ENCODE results near the gene MAP3K15.

The MAP3K15 gene

DNA sequence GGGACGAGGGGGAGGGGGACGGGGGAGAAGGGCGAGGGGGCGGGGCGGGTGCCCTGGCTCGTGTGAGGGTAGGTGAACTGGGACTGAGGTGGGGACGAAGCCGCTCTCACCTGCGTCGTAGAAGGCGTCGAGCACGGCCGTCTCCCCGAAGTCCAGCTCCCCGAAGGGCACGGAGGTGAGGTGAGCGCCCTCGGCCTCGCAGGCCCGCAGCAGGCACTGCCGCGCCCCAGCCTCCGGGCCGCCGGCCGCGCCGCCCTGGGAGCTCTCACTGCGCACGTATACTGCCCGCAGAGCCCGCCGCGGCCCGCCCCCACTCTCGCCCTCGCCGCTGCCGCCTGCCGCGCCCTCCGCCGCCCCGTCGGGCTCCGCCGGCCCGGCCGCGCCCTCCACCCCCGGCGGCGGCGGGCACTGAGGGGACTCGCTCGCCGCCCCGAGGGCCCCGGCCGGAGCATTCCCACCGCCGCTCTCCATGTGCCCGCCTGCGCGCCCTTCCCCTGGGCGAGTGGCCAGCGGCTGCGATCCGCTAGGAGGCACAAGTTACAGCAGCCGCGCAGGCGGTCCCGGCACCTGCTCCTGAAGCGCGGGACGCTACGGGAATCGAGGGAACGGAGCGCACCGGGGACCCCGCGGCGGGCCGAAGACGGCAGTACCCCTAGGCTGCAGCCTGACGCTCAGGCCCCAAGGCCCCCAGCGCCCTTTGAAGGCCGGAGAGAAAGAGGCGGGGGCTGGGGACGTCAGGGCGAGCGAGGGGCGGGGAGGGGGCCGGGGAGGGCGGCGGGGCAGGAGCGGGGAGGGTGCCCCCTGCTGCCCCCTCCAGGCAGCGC, at the start of gene MAP3K15:
Gene MAP3K15, minus strand, starts transcription at position 718 of the 824 bp plus-strand sequence. Its CDS starts 247 bp downstream, at position 471.
- DNase-seq = peak; percentile 41 to 43
- TF ChIP-seq POLR2A (IDR thresholded peaks at IDR 0.05; ENCODE audit: low read length) (no peak), GATA1 (IDR thresholded peaks at IDR 0.05; ENCODE audit: low read depth, low read length) (no peak)

DNA sequence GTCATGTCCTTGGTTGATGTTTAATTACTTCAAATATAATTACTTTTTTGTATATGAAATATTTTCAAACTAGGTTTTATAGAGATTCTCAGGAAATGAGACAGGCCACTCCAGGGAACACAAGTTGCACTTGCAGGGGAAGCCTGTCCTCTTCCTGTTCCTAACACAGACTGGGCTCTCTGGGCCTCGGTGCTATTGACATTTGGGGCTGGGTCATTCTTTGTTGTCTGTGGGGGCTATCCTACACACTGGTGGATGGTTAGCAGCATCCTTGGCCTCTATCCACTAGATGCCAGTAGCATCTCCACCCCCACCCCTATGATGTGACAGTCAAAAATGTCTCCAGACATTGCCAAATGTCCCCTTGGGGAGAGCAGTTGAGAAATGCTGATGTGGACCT, 49.3 kb upstream of the MAP3K15 start:
- no peak for TF ChIP-seq GATA1 (IDR thresholded peaks at IDR 0.05; ENCODE audit: low read depth, low read length)
- no peak for TF ChIP-seq POLR2A (IDR thresholded peaks at IDR 0.05; ENCODE audit: low read length)
- no peak for DNase-seq

- TF ChIP-seq POLR2A (IDR thresholded peaks at IDR 0.05; ENCODE audit: low read length) (no peak), GATA1 (IDR thresholded peaks at IDR 0.05; ENCODE audit: low read depth, low read length) (no peak)
- no peak for DNase-seq
Measured at GRCh38 chrX:19563746-19564145, 48.4 kb upstream of the MAP3K15 start.

GRCh38 chrX:19563327-19563726, 48.0 kb upstream of the MAP3K15 start:
- no peak for TF ChIP-seq GATA1 (IDR thresholded peaks at IDR 0.05; ENCODE audit: low read depth, low read length)
- TF ChIP-seq POLR2A (IDR thresholded peaks at IDR 0.05; ENCODE audit: low read length) = no peak
- no peak for DNase-seq

DNA sequence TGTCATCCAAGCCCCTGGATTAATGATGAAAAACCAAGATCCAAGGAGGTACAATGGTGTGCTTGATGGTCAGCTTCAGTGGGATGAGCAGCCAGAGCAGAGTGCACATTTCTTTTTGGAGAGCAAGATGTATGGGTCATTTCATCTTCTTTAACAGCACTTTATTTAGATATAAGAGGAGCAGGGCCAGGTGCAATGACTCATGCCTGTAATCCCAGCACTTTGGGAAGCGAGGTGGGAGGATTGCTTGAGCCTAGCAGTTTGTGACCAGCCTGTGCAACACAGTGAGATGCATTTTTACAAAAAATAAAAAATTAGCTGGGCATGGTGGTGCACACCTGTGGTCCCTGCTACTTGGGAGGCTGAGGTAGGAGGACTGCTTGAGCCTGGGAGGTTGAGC, 45.3 kb upstream of the MAP3K15 start:
- DNase-seq = no peak
- TF ChIP-seq POLR2A (IDR thresholded peaks at IDR 0.05; ENCODE audit: low read length) (no peak), GATA1 (IDR thresholded peaks at IDR 0.05; ENCODE audit: low read depth, low read length) (no peak)

DNA sequence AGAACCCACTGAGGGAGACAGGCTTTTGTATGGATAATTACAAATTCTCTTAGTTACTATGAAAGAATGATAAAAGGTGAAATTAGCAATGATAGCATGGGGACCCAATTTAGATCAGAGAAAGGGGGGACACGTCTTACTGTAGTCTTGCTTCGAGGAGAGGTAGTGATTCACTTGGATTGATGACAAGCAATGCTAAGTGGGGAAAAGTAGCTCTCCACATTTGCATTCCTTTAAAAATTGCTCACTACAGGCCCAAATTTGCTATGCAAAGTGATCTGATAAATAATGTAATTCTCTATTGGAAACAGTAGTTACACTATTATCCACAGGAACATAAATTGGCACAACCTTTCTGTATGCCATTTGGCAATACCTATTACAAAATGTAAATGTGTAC, 42.5 kb upstream of the MAP3K15 start:
- no peak for DNase-seq
- TF ChIP-seq POLR2A (IDR thresholded peaks at IDR 0.05; ENCODE audit: low read length) (no peak), GATA1 (IDR thresholded peaks at IDR 0.05; ENCODE audit: low read depth, low read length) (no peak)

- TF ChIP-seq POLR2A (IDR thresholded peaks at IDR 0.05; ENCODE audit: low read length) = no peak
- no peak for TF ChIP-seq GATA1 (IDR thresholded peaks at IDR 0.05; ENCODE audit: low read depth, low read length)
Measured at GRCh38 chrX:19556202-19556601, 40.9 kb upstream of the MAP3K15 start.

DNA sequence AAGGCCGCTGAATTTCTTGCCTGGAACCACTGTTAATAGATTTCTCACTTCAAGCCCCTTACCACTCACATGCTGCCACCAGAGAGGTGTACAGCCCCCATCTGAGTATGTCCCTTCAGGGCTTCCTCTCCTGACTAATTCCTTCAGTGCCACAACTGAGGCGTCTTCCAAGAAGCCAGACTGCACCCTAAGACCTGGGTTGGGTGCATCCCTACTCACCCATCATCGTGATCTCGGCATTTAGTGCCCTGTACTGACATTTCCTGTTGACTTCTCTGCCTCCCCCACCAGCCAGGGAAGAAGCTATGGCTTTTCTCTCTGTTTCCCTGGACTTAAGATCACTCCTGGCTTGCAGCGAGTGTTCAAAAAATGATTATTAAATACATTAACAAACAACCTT, 40.4 kb upstream of the MAP3K15 start:
- DNase-seq = no peak
- TF ChIP-seq POLR2A (IDR thresholded peaks at IDR 0.05; ENCODE audit: low read length) = no peak
- no peak for TF ChIP-seq GATA1 (IDR thresholded peaks at IDR 0.05; ENCODE audit: low read depth, low read length)

More at GRCh38 chrX:19556202-19556601, 40.9 kb upstream of the MAP3K15 start:
- DNase-seq = no peak

DNA sequence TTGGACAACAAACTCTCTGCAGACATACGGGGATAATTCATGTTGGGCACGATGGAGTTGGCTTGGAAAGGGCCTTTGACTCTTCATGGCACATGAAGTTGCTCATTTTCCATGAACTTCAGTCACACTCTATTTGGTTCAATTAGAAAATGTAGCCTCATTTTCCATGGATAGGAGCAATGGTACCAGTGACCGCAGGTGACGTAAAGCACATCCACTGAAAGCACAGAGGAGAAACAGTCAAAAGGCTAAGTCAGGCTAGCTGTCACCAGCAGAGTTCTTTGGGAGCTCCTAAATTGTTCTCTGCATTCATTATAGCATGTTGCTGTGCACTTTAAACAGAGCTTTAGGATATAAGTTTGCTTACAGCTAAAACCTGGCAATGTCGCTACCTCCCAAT, 39.9 kb upstream of the MAP3K15 start:
- no peak for DNase-seq
- no peak for TF ChIP-seq GATA1 (IDR thresholded peaks at IDR 0.05; ENCODE audit: low read depth, low read length)
- TF ChIP-seq POLR2A (IDR thresholded peaks at IDR 0.05; ENCODE audit: low read length) = no peak

- DNase-seq = no peak
- TF ChIP-seq POLR2A (IDR thresholded peaks at IDR 0.05; ENCODE audit: low read length) = no peak
- no peak for TF ChIP-seq GATA1 (IDR thresholded peaks at IDR 0.05; ENCODE audit: low read depth, low read length)
Measured at GRCh38 chrX:19554786-19555185, 39.5 kb upstream of the MAP3K15 start.

DNA sequence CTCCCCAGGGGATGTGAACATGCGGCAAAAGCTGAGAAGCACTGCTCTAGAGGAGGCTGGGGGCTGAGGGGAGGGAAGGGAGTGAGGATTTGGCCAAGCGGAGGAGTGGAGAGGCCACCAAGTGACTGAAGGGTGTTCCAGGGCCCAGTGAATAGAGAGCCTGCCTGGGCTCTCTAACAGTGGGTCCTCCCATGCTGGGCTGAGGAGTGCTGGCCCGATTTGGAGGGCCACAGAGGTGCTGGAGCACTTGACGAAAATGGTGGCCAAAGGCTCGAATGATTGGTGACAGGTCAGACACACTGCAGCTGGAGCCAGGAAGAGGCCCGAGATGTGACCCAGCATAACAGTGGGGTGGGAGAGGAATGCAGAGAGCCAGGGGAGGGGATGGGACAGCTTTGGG, 37.5 kb upstream of the MAP3K15 start:
- TF ChIP-seq POLR2A (IDR thresholded peaks at IDR 0.05; ENCODE audit: low read length) (no peak), GATA1 (IDR thresholded peaks at IDR 0.05; ENCODE audit: low read depth, low read length) (no peak)
- no peak for DNase-seq

- no peak for DNase-seq
- no peak for TF ChIP-seq GATA1 (IDR thresholded peaks at IDR 0.05; ENCODE audit: low read depth, low read length)
- TF ChIP-seq POLR2A (IDR thresholded peaks at IDR 0.05; ENCODE audit: low read length) = no peak
Measured at GRCh38 chrX:19549838-19550237, 34.5 kb upstream of the MAP3K15 start.

DNA sequence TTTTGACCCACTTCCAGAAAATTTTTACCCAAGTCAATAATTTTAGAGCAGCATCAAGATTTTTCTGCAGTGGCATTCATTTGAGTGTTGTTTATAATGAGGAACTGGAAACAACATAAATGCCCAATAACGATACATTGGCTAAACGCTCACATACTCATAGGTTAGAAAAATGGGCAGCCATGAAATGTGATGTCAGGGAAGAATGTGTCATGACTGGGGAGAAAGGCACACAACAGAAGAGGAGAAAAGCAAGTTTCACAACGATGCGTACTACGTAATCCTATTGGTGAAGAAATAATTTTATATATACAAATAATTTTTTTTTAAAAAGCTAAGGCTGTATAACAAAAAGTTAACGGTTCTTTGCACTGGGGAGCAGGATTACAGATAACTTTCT, 33.6 kb upstream of the MAP3K15 start:
- no peak for DNase-seq
- TF ChIP-seq POLR2A (IDR thresholded peaks at IDR 0.05; ENCODE audit: low read length) = no peak
- TF ChIP-seq GATA1 (IDR thresholded peaks at IDR 0.05; ENCODE audit: low read depth, low read length) = no peak

DNA sequence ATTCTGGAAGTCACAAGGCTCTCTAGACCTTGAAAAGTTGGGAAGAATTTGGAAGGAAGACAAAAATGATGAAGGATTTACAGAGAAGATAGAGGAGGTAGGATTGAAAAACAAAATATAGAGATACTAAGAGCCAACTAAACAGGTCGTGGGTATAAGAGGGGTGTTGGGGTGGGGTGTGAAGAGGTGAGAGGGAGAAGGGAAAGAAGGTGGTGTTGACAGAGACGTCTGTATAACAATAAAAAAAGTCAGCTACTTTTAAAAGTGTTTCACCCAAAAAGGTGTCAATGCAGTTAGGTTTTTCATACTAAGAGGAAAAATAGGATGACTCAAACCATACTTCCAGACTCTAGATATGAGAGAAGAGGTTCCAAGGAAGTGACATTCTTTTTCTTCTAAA, 33.0 kb upstream of the MAP3K15 start:
- TF ChIP-seq POLR2A (IDR thresholded peaks at IDR 0.05; ENCODE audit: low read length) = no peak
- TF ChIP-seq GATA1 (IDR thresholded peaks at IDR 0.05; ENCODE audit: low read depth, low read length) = no peak
- DNase-seq = no peak

DNA sequence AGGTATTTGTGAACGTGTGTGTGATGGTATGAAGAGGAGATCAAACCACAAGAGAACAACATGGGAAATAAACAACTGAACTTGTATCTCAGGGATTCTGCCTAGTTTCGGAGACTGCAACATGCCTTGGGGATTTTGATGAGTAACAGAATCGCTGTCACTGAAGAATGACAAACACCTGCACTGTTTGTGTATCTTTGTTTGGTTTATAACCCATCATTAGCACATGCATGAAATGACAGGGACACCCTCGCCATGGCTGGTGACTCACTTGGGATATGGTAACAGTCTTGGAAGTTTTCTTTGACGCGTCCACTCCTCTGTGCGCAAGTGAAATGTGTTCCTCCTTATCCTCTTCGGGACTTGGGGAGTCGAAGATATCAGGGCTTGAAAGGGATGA, 30.3 kb upstream of the MAP3K15 start:
- TF ChIP-seq GATA1 (IDR thresholded peaks at IDR 0.05; ENCODE audit: low read depth, low read length) (no peak), POLR2A (IDR thresholded peaks at IDR 0.05; ENCODE audit: low read length) (no peak)
- DNase-seq = no peak
